Right lobe of liver (tissue), 6 donors: ENCODE results near the gene CDH23. TPM values are rescaled to one million over a fixed set of nuclear protein-coding genes. Genes with fewer than 3 reads are reported as not detected.

Source experiments
- ATAC-seq, 4 donors: fragments of 200-7000 bp; cut with Tn5 transposase; one replicate each; pipeline ENCODE4 v1.9.1; 2020; ENCODE audit warnings: mild to moderate bottlenecking in 4 of 4, moderate library complexity in 4 of 4
- DNase-seq, 3 donors: peaks; one replicate each; pipeline ENCODE4 v3.0.0-alpha.2; 2020
- H3K27ac ChIP-seq, 3 donors: fragments of 200-600 bp; one replicate each; pipeline ENCODE4 v1.8.0; 2022
- H3K27me3 ChIP-seq, 2 donors: fragments of 200-600 bp; one replicate each; pipeline ENCODE4 v1.8.0; 2022
- H3K36me3 ChIP-seq, 4 donors: fragments of 200-600 bp; sonication (generic) in 1 of 4; one replicate each; pipeline versions ENCODE4 v1.5.1 to v1.8.0; 2017 to 2022; ENCODE audit warnings: control low read depth in 1 of 4
- H3K4me1 ChIP-seq, 4 donors: fragments of 200-600 bp; sonication (generic) in 1 of 4; one replicate each; pipeline versions ENCODE4 v1.5.1 to v1.8.0; 2017 to 2022; ENCODE audit warnings: control low read depth in 1 of 4
- H3K4me3 ChIP-seq, 3 donors: fragments of 200-600 bp; one replicate each; pipeline ENCODE4 v1.8.0; 2022
- H3K9me3 ChIP-seq, 4 donors: fragments of 200-600 bp; sonication (generic) in 1 of 4; one replicate each; pipeline versions ENCODE4 v1.5.1 to v1.8.0; 2017 to 2022; ENCODE audit warnings: control low read depth in 1 of 4
- CTCF ChIP-seq, 4 donors: fragments of 200-600 bp in 3 of 4; fragments of 450-650 bp in 1 of 4; IDR thresholded peaks; one replicate each; pipeline versions ENCODE4 v1.5.1 to v1.8.0; 2016 to 2022; ENCODE audit warnings: antibody characterized with exemption in 4 of 4, mild to moderate bottlenecking in 2 of 4
- POLR2A ChIP-seq: fragments of 450-650 bp; IDR thresholded peaks from one replicate; pipeline ENCODE4 v1.6.1; 2017; ENCODE audit warnings: antibody characterized with exemption, mild to moderate bottlenecking
- WGBS: methylation state at CpG from one replicate; pipeline ENCODE4 v1.1.6; 2018; ENCODE audit warnings: low coverage, low lambda C conversion rate; ENCODE audit not compliant: insufficient coverage; ENCODE audit errors: missing lambda C conversion rate; 5-methylcytosine and 5-hydroxymethylcytosine counted together
- intact Hi-C, 2 donors: fragments of 100-400 bp; cut with DNase I; formaldehyde crosslinking; loops; one replicate each; pipeline versions ENCODE4 v1.11.2 to v1.14.1; 2022
- total RNA-seq, 6 experiments: library from RNA; depleted of rRNA in 2 of 6; stranded (reverse); fragments of >200 nt in 2 of 6; fragmentation: NEBNext Ultra II Directional in 3 of 6; extraction: Animal tissue kit (Norgen Biotek cat#: 25700) in 3 of 6; gene quantifications; one replicate each; pipeline versions ENCODE4 v1.1.0 to v1.2.4, GENCODE V29; 2016 to 2023
- donor health status: DM: no; HTN: yes; CAD: no.
- donor health status: DM: no; HTN: no; CAD: no.
- donor health status: DM: no; HTN: no; CAD: no.
- donor health status: DM: no; HTN: yes; CAD: no.
- donor health status: DM: no; HTN: yes; CAD: no.

The CDH23 gene
- total RNA-seq, 6 experiments from 2014 or later, result 3.3 to 19.7 (median 6.3) TPM

GRCh38 chr10:71753091-71753959, 356.6 kb downstream of the CDH23 start:
- no peaks in the 10 kb centered on the region for H3K9me3 ChIP-seq
- peaks cover 0 to 14% (median 0%) of the 10 kb centered on the region in 4 donors for H3K4me1 ChIP-seq
- intact Hi-C loops, result no loop called here
- no peak overlapping the region for H3K4me3 ChIP-seq
- H3K27ac ChIP-seq, result peak overlapping the region in 2 of 3 donors; percentile 24 to 43
- no peaks in the 10 kb centered on the region for H3K27me3 ChIP-seq
- TF ChIP-seq CTCF (IDR thresholded peaks at IDR 0.05) (no peak), POLR2A (peak; percentile 15)
- ATAC-seq (peak; percentile 10 to 42 (median 27)), DNase-seq (peak in 1 of 3 donors; percentile 69)
- no peaks in the 10 kb centered on the region for H3K36me3 ChIP-seq
- WGBS, result 66% methylated on average over 14 of the region's 15 CpGs

- 40% methylated on average over 6 of the region's 8 CpGs for WGBS
- TF ChIP-seq CTCF (IDR thresholded peaks at IDR 0.05) (no peak), POLR2A (no peak)
- ATAC-seq (no peak), DNase-seq (no peak)
- Histone ChIP-seq H3K36me3 (no peaks in the 10 kb centered on the region), H3K27ac (peak overlapping the region; percentile 4 to 38 (median 7)), H3K9me3 (no peaks in the 10 kb centered on the region), H3K4me3 (no peak overlapping the region), H3K4me1 (peaks cover 0 to 11% (median 0%) of the 10 kb centered on the region in 4 donors), H3K27me3 (no peaks in the 10 kb centered on the region)
- intact Hi-C loops, result no loop called here
Observed at GRCh38 chr10:71753960-71754505, 357.3 kb downstream of the CDH23 start.

DNA sequence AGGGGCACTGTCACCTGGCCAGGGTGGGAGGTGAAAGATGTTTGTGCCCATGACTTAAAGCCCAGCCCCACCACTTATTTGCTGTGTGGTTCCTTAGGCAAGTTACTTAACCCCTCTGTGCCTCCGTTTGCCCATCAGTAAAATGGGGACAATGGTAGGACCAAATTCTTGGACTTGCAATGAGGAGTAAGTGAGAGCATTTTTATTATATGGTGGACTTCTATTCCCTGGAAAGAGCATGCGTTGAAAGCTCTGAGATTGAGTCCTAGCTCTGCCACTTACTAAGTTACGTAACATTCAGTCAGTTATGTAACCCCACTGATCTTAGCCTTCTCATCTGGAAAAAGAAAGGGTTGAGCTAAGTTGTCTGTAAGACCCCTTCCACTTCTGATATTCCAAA, 357.8 kb downstream of the CDH23 start:
- TF ChIP-seq POLR2A (no peak), CTCF (IDR thresholded peaks at IDR 0.05) (no peak)
- H3K9me3 ChIP-seq, result no peaks in the 10 kb centered on the region
- intact Hi-C loops, result no loop called here
- H3K27ac ChIP-seq, result peak overlapping the region in 2 of 3 donors; percentile 4 to 24
- 47% methylated on average over 2 of the region's 3 CpGs for WGBS
- ATAC-seq, result peak in 1 of 4 donors; percentile 52
- no peak for DNase-seq
- H3K36me3 ChIP-seq, result no peaks in the 10 kb centered on the region
- peaks cover 0 to 7% (median 0%) of the 10 kb centered on the region in 4 donors for H3K4me1 ChIP-seq
- H3K27me3 ChIP-seq, result no peaks in the 10 kb centered on the region
- no peak overlapping the region for H3K4me3 ChIP-seq

DNA sequence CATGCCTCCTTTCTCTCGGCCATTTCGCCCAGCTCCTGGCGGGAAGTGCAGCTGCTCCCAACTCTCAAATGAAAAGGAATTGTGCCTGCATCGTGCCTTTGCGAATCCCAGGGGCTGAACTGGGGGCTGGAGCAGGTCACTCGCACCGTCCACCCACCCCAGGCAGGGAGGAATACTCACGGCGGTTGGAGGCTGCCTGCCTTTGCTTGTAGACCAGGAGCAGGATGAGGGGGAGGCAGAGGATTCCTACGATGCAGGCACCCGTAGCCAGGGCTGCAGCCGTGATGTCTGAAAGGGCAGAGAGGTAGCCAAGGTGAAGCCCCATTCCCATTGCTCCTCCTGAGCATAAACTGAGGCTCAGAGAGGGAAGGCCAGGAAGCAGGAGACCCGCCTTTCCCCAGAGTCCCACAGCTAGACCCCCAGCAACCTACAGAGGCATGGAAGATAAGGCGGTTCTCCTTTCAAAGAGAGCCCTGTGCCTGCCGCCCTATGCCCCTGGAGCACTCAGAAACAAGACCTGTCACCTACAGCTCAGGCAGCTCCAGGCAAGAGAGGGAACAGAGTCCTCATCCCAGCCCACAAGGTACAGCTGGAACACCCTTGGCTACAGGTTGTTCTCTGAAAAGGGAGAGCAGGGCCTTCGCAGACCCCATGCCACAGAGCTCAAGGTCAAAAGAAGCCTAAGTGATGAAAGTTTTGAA, 358.6 kb downstream of the CDH23 start:
- peak overlapping the region in 1 of 3 donors; percentile 24 for H3K27ac ChIP-seq
- DNase-seq (no peak), ATAC-seq (no peak)
- peaks cover 0 to 7% (median 0%) of the 10 kb centered on the region in 4 donors for H3K4me1 ChIP-seq
- H3K36me3 ChIP-seq, result no peaks in the 10 kb centered on the region
- intact Hi-C loops, result no loop called here
- WGBS, result 90% methylated on average over 2 of the region's 16 CpGs
- no peaks in the 10 kb centered on the region for H3K27me3 ChIP-seq
- no peak for TF ChIP-seq CTCF (IDR thresholded peaks at IDR 0.05)
- no peak for TF ChIP-seq POLR2A
- no peak overlapping the region for H3K4me3 ChIP-seq
- no peaks in the 10 kb centered on the region for H3K9me3 ChIP-seq
